ENCODE measurements around the gene GRAMD1B.

The GRAMD1B gene

GRCh38 chr11:123475469-123475868 lies 45.4 kb downstream of the GRAMD1B start:
- no peak for ATAC-seq
- DNase-seq: no peak

- ATAC-seq (no peak), DNase-seq (no peak)
These were observed 47.3 kb downstream of the GRAMD1B start for GRCh38 chr11:123477205-123477907.

GRCh38 chr11:123478352-123478987 lies 48.4 kb downstream of the GRAMD1B start:
- DNase-seq: no peak

GRCh38 chr11:123479048-123479837 lies 49.2 kb downstream of the GRAMD1B start:
- peak; percentile 51 for ATAC-seq
- no peak for DNase-seq

More at GRCh38 chr11:123478352-123478987, 48.4 kb downstream of the GRAMD1B start:
- no peak for ATAC-seq

GRCh38 chr11:123480290-123480815 lies 50.3 kb downstream of the GRAMD1B start:
- ATAC-seq (peak; percentile 22), DNase-seq (no peak)

- no peak for DNase-seq
- ATAC-seq: no peak
These were observed 50.8 kb downstream of the GRAMD1B start for GRCh38 chr11:123480882-123481281.

GRCh38 chr11:123481640-123482039 lies 51.6 kb downstream of the GRAMD1B start:
- DNase-seq (no peak), ATAC-seq (no peak)

GRCh38 chr11:123482218-123482617 lies 52.1 kb downstream of the GRAMD1B start:
- ATAC-seq (no peak), DNase-seq (no peak)

GRCh38 chr11:123483058-123483457 lies 53.0 kb downstream of the GRAMD1B start:
- ATAC-seq: peak; percentile 60
- DNase-seq: no peak

GRCh38 chr11:123483466-123483865 lies 53.4 kb downstream of the GRAMD1B start:
- DNase-seq: no peak
- ATAC-seq: no peak

GRCh38 chr11:123484448-123484847 lies 54.4 kb downstream of the GRAMD1B start:
- DNase-seq (no peak), ATAC-seq (no peak)

GRCh38 chr11:123487157-123487744 lies 57.2 kb downstream of the GRAMD1B start:
- ATAC-seq (no peak), DNase-seq (no peak)

GRCh38 chr11:123490527-123490926 lies 60.5 kb downstream of the GRAMD1B start:
- no peak for DNase-seq
- no peak for ATAC-seq

GRCh38 chr11:123491241-123491640 lies 61.2 kb downstream of the GRAMD1B start:
- no peak for ATAC-seq
- DNase-seq: no peak

GRCh38 chr11:123493349-123494063 lies 63.4 kb downstream of the GRAMD1B start:
- ATAC-seq (no peak), DNase-seq (no peak)

GRCh38 chr11:123494195-123495050 lies 64.4 kb downstream of the GRAMD1B start:
- DNase-seq (no peak), ATAC-seq (no peak)

- DNase-seq: no peak
- ATAC-seq: peak; percentile 19
These were observed 74.3 kb downstream of the GRAMD1B start for GRCh38 chr11:123504401-123504800.

- ATAC-seq: no peak
These were observed 75.7 kb downstream of the GRAMD1B start for GRCh38 chr11:123505546-123506299.

GRCh38 chr11:123507043-123507442 lies 77.0 kb downstream of the GRAMD1B start:
- DNase-seq: no peak
- ATAC-seq: no peak

More at GRCh38 chr11:123505546-123506299, 75.7 kb downstream of the GRAMD1B start:
- DNase-seq: no peak
